Measurements from ENCODE around the gene DLG1. TPM values are rescaled to one million over a fixed set of nuclear protein-coding genes. Genes with fewer than 3 reads are reported as not detected.
"Not testable (repeated sequence)": the region's sequence is repeated elsewhere in the genome, so short reads cannot be mapped to it uniquely, and the experiment has no call there.

Gene DLG1
- polyA plus RNA-seq, 4 donors = 25.5 to 68.9 (median 39.7) TPM

- peaks cover 0 to 8% (median 0%) of the 10 kb centered on the region in 3 donors for H3K4me1 ChIP-seq (ENCODE audit: control insufficient read depth in 3 of 3, insufficient read depth in 2 of 3, low read depth in 1 of 3, low read length in 2 of 3)
Measured at GRCh38 chr3:197205265-197205664, 93.1 kb downstream of the DLG1 start.

DNA sequence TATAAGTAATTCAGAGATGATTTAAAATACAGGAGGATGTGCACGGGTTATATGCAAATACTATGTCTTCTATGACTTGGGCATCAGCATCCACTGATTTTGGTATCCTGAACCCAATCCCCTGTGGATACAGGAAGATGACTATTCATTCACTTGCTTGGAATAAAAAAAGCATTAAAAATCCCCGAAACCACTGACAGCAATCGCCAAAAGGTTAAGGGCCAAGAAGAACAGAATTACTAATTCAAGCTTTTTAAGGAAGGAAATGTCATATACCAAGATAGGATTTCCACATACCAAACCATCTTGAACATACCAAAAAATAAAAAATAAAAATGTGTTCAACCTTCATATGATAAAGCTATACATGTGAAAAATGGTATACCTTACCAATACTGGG, 93.7 kb downstream of the DLG1 start:
- WGBS, 3 donors = 65 to 92% (median 89%) methylated on average over 3 of the region's 3 CpGs

More at GRCh38 chr3:197205265-197205664, 93.1 kb downstream of the DLG1 start:
- no peaks in the 10 kb centered on the region for H3K9me3 ChIP-seq (ENCODE audit: control insufficient read depth in 2 of 2, insufficient read depth in 1 of 2, low read depth in 1 of 2, low read length in 1 of 2)
- H3K4me3 ChIP-seq (ENCODE audit: low read depth in 1 of 3, low read length in 3 of 3) = no peak overlapping the region
- FAIRE-seq (no peak), DNase-seq (no peak)
- WGBS, 3 donors = 78 to 86% (median 79%) methylated on average over 1 of the region's 1 CpG
- H3K27ac ChIP-seq (ENCODE audit: low read depth in 1 of 3, low read length in 2 of 3) = no peak overlapping the region
- H3K36me3 ChIP-seq (ENCODE audit: control insufficient read depth in 3 of 3, insufficient read depth in 2 of 3, low read depth in 1 of 3, low read length in 3 of 3) = peaks cover 0 to 3% (median 0%) of the 10 kb centered on the region in 3 donors
- H3K27me3 ChIP-seq (ENCODE audit: control insufficient read depth in 3 of 3, insufficient read depth in 3 of 3, low read length in 3 of 3) = no peaks in the 10 kb centered on the region

GRCh38 chr3:197203714-197204146, 94.7 kb downstream of the DLG1 start:
- 20 to 66% (median 38%) methylated on average over 2 of the region's 2 CpGs for WGBS, 3 donors
- no peak overlapping the region for H3K4me3 ChIP-seq (ENCODE audit: low read depth in 1 of 3, low read length in 3 of 3)
- peaks cover 0 to 3% (median 0%) of the 10 kb centered on the region in 3 donors for H3K36me3 ChIP-seq (ENCODE audit: control insufficient read depth in 3 of 3, insufficient read depth in 2 of 3, low read depth in 1 of 3, low read length in 3 of 3)
- peaks cover 0 to 8% (median 0%) of the 10 kb centered on the region in 3 donors for H3K4me1 ChIP-seq (ENCODE audit: control insufficient read depth in 3 of 3, insufficient read depth in 2 of 3, low read depth in 1 of 3, low read length in 2 of 3)
- H3K27me3 ChIP-seq (ENCODE audit: control insufficient read depth in 3 of 3, insufficient read depth in 3 of 3, low read length in 3 of 3) = no peaks in the 10 kb centered on the region
- DNase-seq (peak; percentile 16 to 22), FAIRE-seq (no peak)
- H3K27ac ChIP-seq (ENCODE audit: low read depth in 1 of 3, low read length in 2 of 3) = no peak overlapping the region
- no peaks in the 10 kb centered on the region for H3K9me3 ChIP-seq (ENCODE audit: control insufficient read depth in 2 of 2, insufficient read depth in 1 of 2, low read depth in 1 of 2, low read length in 1 of 2)

More for the DNA sequence above, 93.7 kb downstream of the DLG1 start:
- no peaks in the 10 kb centered on the region for H3K27me3 ChIP-seq (ENCODE audit: control insufficient read depth in 3 of 3, insufficient read depth in 3 of 3, low read length in 3 of 3)
- DNase-seq (no peak), FAIRE-seq (no peak)
- H3K4me3 ChIP-seq (ENCODE audit: low read depth in 1 of 3, low read length in 3 of 3) = no peak overlapping the region
- H3K36me3 ChIP-seq (ENCODE audit: control insufficient read depth in 3 of 3, insufficient read depth in 2 of 3, low read depth in 1 of 3, low read length in 3 of 3) = peaks cover 0 to 3% (median 0%) of the 10 kb centered on the region in 3 donors
- H3K27ac ChIP-seq (ENCODE audit: low read depth in 1 of 3, low read length in 2 of 3) = no peak overlapping the region
- H3K9me3 ChIP-seq (ENCODE audit: control insufficient read depth in 2 of 2, insufficient read depth in 1 of 2, low read depth in 1 of 2, low read length in 1 of 2) = no peaks in the 10 kb centered on the region
- H3K4me1 ChIP-seq (ENCODE audit: control insufficient read depth in 3 of 3, insufficient read depth in 2 of 3, low read depth in 1 of 3, low read length in 2 of 3) = peaks cover 0 to 8% (median 0%) of the 10 kb centered on the region in 3 donors

GRCh38 chr3:197202694-197203093, 95.7 kb downstream of the DLG1 start:
- FAIRE-seq (no peak), DNase-seq (no peak)

GRCh38 chr3:197201791-197202452, 96.5 kb downstream of the DLG1 start:
- Histone ChIP-seq H3K4me1 (ENCODE audit: control insufficient read depth in 3 of 3, insufficient read depth in 2 of 3, low read depth in 1 of 3, low read length in 2 of 3) (peaks cover 0 to 8% (median 0%) of the 10 kb centered on the region in 3 donors), H3K27ac (ENCODE audit: low read depth in 1 of 3, low read length in 2 of 3) (no peak overlapping the region), H3K27me3 (ENCODE audit: control insufficient read depth in 3 of 3, insufficient read depth in 3 of 3, low read length in 3 of 3) (no peaks in the 10 kb centered on the region), H3K36me3 (ENCODE audit: control insufficient read depth in 3 of 3, insufficient read depth in 2 of 3, low read depth in 1 of 3, low read length in 3 of 3) (peaks cover 0 to 7% (median 0%) of the 10 kb centered on the region in 3 donors), H3K4me3 (ENCODE audit: low read depth in 1 of 3, low read length in 3 of 3) (no peak overlapping the region), H3K9me3 (ENCODE audit: control insufficient read depth in 2 of 2, insufficient read depth in 1 of 2, low read depth in 1 of 2, low read length in 1 of 2) (no peaks in the 10 kb centered on the region)
- WGBS, 3 donors = 73 to 79% (median 76%) methylated on average over 5 of the region's 5 CpGs
- no peak for FAIRE-seq
- no peak for DNase-seq

More at GRCh38 chr3:197202694-197203093, 95.7 kb downstream of the DLG1 start:
- no peaks in the 10 kb centered on the region for H3K9me3 ChIP-seq (ENCODE audit: control insufficient read depth in 2 of 2, insufficient read depth in 1 of 2, low read depth in 1 of 2, low read length in 1 of 2)
- peaks cover 0 to 7% (median 0%) of the 10 kb centered on the region in 3 donors for H3K36me3 ChIP-seq (ENCODE audit: control insufficient read depth in 3 of 3, insufficient read depth in 2 of 3, low read depth in 1 of 3, low read length in 3 of 3)
- no peak overlapping the region for H3K27ac ChIP-seq (ENCODE audit: low read depth in 1 of 3, low read length in 2 of 3)
- WGBS, 3 donors = 84 to 90% (median 86%) methylated on average over 2 of the region's 2 CpGs
- H3K4me3 ChIP-seq (ENCODE audit: low read depth in 1 of 3, low read length in 3 of 3) = no peak overlapping the region
- H3K27me3 ChIP-seq (ENCODE audit: control insufficient read depth in 3 of 3, insufficient read depth in 3 of 3, low read length in 3 of 3) = no peaks in the 10 kb centered on the region
- H3K4me1 ChIP-seq (ENCODE audit: control insufficient read depth in 3 of 3, insufficient read depth in 2 of 3, low read depth in 1 of 3, low read length in 2 of 3) = peaks cover 0 to 8% (median 0%) of the 10 kb centered on the region in 3 donors

GRCh38 chr3:197200856-197201255, 97.6 kb downstream of the DLG1 start:
- WGBS, 3 donors = 94 to 96% (median 95%) methylated on average over 12 of the region's 12 CpGs
- not testable (repeated sequence) for H3K27me3 ChIP-seq (ENCODE audit: control insufficient read depth in 3 of 3, insufficient read depth in 3 of 3, low read length in 3 of 3); H3K4me1 ChIP-seq (ENCODE audit: control insufficient read depth in 3 of 3, insufficient read depth in 2 of 3, low read depth in 1 of 3, low read length in 2 of 3); H3K36me3 ChIP-seq (ENCODE audit: control insufficient read depth in 3 of 3, insufficient read depth in 2 of 3, low read depth in 1 of 3, low read length in 3 of 3); H3K27ac ChIP-seq (ENCODE audit: low read depth in 1 of 3, low read length in 2 of 3); DNase-seq; H3K9me3 ChIP-seq (ENCODE audit: control insufficient read depth in 2 of 2, insufficient read depth in 1 of 2, low read depth in 1 of 2, low read length in 1 of 2); H3K4me3 ChIP-seq (ENCODE audit: low read depth in 1 of 3, low read length in 3 of 3); FAIRE-seq

GRCh38 chr3:197197334-197197733, 101.1 kb downstream of the DLG1 start:
- DNase-seq = no peak
- 95 to 100% (median 98%) methylated on average over 2 of the region's 2 CpGs for WGBS, 3 donors
- Histone ChIP-seq H3K4me3 (ENCODE audit: low read depth in 1 of 3, low read length in 3 of 3) (no peak overlapping the region), H3K36me3 (ENCODE audit: control insufficient read depth in 3 of 3, insufficient read depth in 2 of 3, low read depth in 1 of 3, low read length in 3 of 3) (peaks cover 0 to 7% (median 2%) of the 10 kb centered on the region in 3 donors), H3K9me3 (ENCODE audit: control insufficient read depth in 2 of 2, insufficient read depth in 1 of 2, low read depth in 1 of 2, low read length in 1 of 2) (no peaks in the 10 kb centered on the region), H3K27me3 (ENCODE audit: control insufficient read depth in 3 of 3, insufficient read depth in 3 of 3, low read length in 3 of 3) (no peaks in the 10 kb centered on the region), H3K27ac (ENCODE audit: low read depth in 1 of 3, low read length in 2 of 3) (no peak overlapping the region), H3K4me1 (ENCODE audit: control insufficient read depth in 3 of 3, insufficient read depth in 2 of 3, low read depth in 1 of 3, low read length in 2 of 3) (no peaks in the 10 kb centered on the region)
- FAIRE-seq = no peak

- WGBS, 3 donors = 75 to 91% (median 90%) methylated on average over 3 of the region's 3 CpGs
- Histone ChIP-seq H3K4me1 (ENCODE audit: control insufficient read depth in 3 of 3, insufficient read depth in 2 of 3, low read depth in 1 of 3, low read length in 2 of 3) (no peaks in the 10 kb centered on the region), H3K36me3 (ENCODE audit: control insufficient read depth in 3 of 3, insufficient read depth in 2 of 3, low read depth in 1 of 3, low read length in 3 of 3) (peaks cover 0 to 10% (median 2%) of the 10 kb centered on the region in 3 donors), H3K9me3 (ENCODE audit: control insufficient read depth in 2 of 2, insufficient read depth in 1 of 2, low read depth in 1 of 2, low read length in 1 of 2) (no peaks in the 10 kb centered on the region), H3K4me3 (ENCODE audit: low read depth in 1 of 3, low read length in 3 of 3) (no peak overlapping the region), H3K27me3 (ENCODE audit: control insufficient read depth in 3 of 3, insufficient read depth in 3 of 3, low read length in 3 of 3) (no peaks in the 10 kb centered on the region), H3K27ac (ENCODE audit: low read depth in 1 of 3, low read length in 2 of 3) (no peak overlapping the region)
- FAIRE-seq (no peak), DNase-seq (no peak)
Measured at GRCh38 chr3:197196192-197196591, 102.2 kb downstream of the DLG1 start.

All from small intestine (tissue), 7 donors.